ENCODE measurements around the gene E2F8. TPM values are rescaled to one million over a fixed set of nuclear protein-coding genes. Genes with fewer than 3 reads are reported as not detected.

E2F8 gene
- total RNA-seq, 1 experiment from 2014 or later: 17.7 TPM

DNA sequence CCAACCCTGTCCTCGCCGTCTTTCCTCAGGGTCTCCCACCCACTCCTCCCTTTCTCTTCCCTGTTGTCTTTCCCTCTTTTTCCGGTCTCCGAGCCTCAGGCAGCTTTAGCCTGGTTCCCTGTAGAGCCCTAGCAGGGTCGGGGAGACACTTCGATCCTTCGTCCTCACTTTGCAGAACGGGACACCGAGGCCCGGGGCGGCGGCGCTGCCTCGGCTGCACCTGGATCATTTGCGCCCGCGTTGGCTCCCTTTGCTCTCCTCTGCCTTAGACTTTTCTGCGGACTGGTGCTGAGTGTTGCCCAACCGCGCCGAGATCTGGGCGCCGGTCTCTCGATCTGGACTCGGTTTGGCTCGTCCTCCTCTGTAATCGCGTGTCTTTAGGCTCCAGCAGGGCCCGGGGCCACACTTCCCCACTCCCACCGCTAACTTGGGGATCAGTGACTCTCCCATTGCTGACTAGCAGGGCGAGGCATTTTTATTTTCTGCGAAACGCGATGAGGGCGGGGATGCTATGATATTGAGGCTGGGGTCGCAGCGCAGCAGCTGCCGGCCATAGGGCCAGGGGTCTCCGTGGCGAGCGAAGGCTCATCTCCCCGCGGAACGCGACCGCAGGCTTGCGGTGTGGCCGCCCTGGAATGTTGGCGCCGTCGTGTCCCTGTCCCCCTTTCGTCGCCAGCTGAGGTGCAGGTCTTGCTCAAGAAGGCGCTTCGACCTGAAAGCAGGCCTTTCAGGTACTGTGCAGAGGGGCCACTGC is 1.6 kb upstream of the E2F8 start:
- H3K27me3 ChIP-seq: no peaks in the 10 kb centered on the region
- H3K4me3 ChIP-seq: peak overlapping the region; percentile 94
- H3K27ac ChIP-seq: no peak overlapping the region; the same call in 1 of the 2 replicates
- DNase-seq: no peak
- no peaks in the 10 kb centered on the region for H3K36me3 ChIP-seq
- peaks cover 22% of the 10 kb centered on the region for H3K4me1 ChIP-seq
- no peaks in the 10 kb centered on the region for H3K9me3 ChIP-seq (replicated peaks)

DNA sequence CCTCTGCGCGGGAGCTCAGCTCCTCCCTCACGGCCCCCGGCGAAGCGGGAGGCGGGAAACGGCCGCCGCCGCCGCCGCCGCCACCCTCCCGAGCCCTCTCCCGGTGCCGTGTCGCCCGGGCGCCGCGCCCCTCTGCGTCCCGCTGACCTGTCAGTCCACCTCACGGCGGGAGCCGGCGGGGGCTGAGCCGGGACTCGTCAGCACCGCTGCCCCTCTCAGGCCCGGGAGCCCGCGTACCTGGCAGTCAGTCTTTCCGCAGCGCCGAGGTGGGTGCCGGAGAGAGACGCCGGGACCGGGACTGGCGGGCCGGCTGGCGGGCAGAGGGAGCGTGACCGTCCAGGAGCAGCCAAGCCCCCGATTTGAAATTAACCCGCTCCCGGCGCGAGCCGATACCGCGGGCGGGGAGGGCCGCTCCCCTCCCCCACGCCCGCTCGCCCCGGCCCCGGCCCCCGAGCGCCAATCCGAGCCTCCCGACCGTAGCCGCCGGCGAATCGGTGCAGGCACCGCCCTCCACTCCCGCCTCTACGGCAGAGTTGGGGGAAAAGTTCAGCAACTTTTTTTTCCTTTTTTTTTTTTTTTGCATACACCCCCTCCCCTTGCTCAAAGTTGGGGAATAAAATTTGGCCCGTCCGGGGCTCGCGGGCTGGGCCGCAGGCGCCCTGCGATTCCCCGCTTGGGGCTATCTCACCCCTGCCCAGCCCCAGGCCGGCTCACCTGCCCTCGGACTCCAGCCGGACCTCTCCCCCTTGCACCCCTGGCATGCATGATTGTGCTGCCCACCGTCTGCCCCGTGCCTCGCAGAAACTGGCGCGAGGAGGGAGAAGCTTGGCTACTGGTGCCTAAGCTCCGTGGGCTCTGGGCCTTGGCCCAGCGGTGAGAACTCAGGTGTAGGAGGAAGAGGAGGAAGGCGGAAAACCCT is 774 bp upstream of the E2F8 start:
- peak overlapping the region; percentile 94 for H3K27ac ChIP-seq
- no peaks in the 10 kb centered on the region for H3K9me3 ChIP-seq (replicated peaks)
- H3K36me3 ChIP-seq: no peaks in the 10 kb centered on the region; the same call in 1 of the 2 replicates
- DNase-seq: peak; percentile 69 to 70
- peak overlapping the region; percentile 94 for H3K4me3 ChIP-seq
- H3K27me3 ChIP-seq: no peaks in the 10 kb centered on the region
- H3K4me1 ChIP-seq: peaks cover 30% of the 10 kb centered on the region

DNA sequence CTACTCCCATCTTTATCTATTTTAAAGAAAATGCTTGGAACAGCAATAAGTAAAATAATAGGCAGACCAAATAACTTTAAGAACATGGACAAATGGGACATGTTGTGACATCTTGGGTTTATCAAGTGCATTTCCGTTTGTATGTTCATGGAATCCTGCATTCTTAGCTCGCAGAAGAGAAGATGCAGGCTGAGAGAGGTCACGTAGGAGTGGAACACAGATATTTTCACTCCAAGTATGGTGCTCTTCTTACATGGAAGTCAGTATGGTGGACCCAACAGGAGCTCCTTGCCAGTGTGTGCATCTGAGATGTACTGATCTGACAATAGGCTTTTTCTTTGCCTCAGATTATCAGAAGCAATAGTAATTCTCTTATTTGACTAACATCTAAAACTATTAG is 1.7 kb downstream of the E2F8 start:
- Histone ChIP-seq H3K36me3 (peaks cover 19% of the 10 kb centered on the region), H3K27ac (no peak overlapping the region), H3K9me3 (replicated peaks) (no peaks in the 10 kb centered on the region), H3K27me3 (no peaks in the 10 kb centered on the region), H3K4me3 (peak overlapping the region; percentile 94), H3K4me1 (peaks cover 30% of the 10 kb centered on the region)
- no peak for DNase-seq

DNA sequence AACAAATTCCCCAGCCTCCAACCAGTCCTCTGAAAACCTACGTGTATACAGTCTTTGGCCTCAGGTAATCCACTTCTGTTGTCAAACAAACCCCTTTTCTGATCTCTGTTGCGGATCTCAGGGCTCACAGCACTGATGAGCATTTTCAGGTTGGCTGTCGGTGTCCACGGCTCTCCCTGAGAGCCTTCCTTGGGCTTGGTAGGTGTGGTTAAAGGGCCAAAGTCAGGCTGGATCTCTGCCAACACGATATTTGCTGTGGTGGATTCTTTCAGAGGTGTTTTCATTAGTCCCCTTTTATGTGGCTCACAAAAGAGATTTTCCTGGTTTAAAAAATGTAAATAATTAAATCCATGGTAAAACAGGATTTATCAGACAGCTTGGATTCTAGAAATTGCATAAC is 2.9 kb downstream of the E2F8 start:
- no peaks in the 10 kb centered on the region for H3K27me3 ChIP-seq
- peaks cover 23% of the 10 kb centered on the region for H3K36me3 ChIP-seq
- H3K9me3 ChIP-seq (replicated peaks): no peaks in the 10 kb centered on the region
- peak; percentile 71 to 88 for DNase-seq
- H3K27ac ChIP-seq: peak overlapping the region; percentile 53
- peaks cover 30% of the 10 kb centered on the region for H3K4me1 ChIP-seq
- H3K4me3 ChIP-seq: peak overlapping the region; percentile 3

DNA sequence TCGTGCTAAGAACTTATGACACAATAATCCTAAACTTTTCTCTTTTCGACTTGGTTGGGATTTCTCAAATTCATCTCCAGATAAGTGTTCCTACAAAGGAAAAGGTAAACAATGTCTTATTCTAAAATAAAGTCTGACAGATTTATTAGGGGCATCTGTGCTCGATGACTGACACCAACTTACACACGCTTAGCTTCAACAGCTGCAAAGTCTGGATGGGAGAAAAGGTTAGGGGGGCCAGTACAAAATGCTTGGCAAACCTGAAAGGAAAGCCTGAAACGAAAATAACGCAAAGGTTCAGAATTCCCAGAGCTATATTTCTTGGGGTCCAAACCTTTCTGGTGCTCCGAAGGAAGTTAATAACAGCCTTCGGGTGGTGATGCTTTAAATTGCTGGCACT is 3.4 kb downstream of the E2F8 start:
- H3K4me1 ChIP-seq: peaks cover 30% of the 10 kb centered on the region
- H3K36me3 ChIP-seq: peaks cover 27% of the 10 kb centered on the region
- no peaks in the 10 kb centered on the region for H3K9me3 ChIP-seq (replicated peaks)
- H3K27me3 ChIP-seq: no peaks in the 10 kb centered on the region
- H3K4me3 ChIP-seq: peak overlapping the region; percentile 3
- DNase-seq: peak; percentile 41 to 67
- peak overlapping the region; percentile 53 for H3K27ac ChIP-seq

DNA sequence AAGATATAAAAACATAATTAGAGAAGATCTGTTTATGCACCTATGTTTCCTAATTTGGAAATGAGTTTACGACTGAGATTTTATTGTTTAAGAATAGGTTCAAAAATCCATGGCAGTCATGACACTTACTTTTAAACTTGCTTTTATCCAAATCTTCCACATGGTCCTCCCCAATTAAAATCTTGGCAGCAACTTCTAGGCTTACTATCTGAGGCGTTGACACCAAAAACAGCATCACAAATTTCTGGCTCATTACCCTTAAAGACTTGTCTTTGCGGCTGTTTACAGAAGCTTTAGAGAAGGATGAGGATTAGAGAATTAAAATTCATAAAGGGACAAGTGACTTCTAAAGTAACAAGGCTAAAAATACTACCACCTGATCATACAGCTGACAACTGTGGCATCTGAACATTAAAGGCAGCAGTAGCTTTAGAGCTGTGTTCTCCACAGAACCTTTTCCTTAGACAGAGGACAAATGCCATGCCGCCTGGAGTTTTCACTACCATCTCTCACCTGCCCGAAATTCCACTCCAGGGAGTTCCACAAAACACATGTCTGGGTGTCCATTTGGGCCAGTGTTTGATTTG is 6.4 kb downstream of the E2F8 start:
- Histone ChIP-seq H3K27ac (no peak overlapping the region), H3K4me3 (no peak overlapping the region), H3K9me3 (replicated peaks) (no peaks in the 10 kb centered on the region), H3K36me3 (peaks cover 56% of the 10 kb centered on the region), H3K4me1 (peaks cover 40% of the 10 kb centered on the region), H3K27me3 (no peaks in the 10 kb centered on the region)
- DNase-seq: no peak

DNA sequence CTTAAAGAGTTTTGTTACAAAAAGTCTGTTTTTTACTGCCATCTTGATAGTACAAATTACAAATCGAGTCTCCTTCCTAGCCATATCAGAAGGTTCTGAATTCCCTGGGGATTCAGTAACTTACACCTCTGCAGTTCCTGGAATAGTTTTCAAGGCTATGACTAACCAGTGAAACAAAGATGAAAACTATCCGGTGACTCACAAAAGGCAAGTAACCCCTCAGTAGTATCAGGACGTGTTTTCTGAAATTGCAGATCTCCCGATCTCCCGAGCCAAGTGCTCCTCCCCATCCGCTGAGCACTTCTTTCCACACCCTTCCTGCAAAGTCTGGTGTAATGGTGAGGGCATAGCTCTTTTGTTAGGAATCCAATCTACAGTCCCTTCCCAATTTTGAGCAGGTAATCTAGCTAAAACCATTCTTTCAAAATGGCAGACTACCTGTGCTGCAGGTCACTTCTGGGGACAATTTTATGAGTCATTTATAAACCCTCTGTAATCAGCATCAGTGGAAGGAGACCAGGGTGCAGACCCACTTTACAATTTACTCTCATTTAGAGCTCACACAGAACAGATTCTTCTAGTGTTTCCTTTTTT is 7.7 kb downstream of the E2F8 start:
- H3K36me3 ChIP-seq: peaks cover 66% of the 10 kb centered on the region
- H3K9me3 ChIP-seq (replicated peaks): no peaks in the 10 kb centered on the region
- no peaks in the 10 kb centered on the region for H3K27me3 ChIP-seq
- H3K27ac ChIP-seq: no peak overlapping the region
- no peak overlapping the region for H3K4me3 ChIP-seq
- H3K4me1 ChIP-seq: peaks cover 39% of the 10 kb centered on the region
- DNase-seq: no peak

DNA sequence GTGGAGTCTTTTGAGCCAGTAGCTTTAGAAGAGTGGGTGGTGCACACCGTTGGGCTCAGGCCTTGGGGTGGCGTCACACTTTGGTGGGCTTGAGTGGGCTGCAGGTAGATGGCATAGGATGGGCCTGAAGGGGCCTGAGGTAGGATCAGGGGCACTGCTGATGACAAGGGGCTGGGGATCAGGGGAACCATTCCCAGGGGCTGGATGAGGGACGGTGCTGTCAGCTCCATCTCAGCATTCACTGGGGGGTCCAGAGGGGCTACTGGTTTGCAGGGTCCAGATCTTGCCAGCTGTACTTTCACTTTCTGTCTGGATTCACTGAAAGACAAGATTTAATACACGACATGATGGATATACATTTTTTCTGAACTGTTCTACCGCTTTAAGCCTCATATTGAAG is 11.1 kb downstream of the E2F8 start:
- Histone ChIP-seq H3K27me3 (no peaks in the 10 kb centered on the region), H3K27ac (peak overlapping the region; percentile 80)

DNA sequence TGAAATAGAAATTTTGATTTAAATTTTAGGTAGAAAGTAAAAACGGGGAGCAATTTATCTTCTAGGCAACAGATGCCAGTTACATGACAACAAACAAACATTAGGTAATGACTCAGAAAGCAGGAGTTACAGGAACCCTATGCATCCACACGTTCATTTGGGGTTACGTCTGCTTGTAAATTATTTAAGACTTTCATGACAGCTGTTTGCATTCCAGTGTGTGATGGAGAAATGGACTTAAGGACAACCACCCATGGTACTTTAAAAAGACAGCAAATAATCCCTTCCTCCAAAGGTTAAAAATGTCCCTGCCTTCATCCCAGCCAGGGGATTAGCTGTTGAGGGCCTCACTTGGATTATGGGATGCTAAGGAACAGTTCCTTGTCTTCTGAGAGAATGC is 11.8 kb downstream of the E2F8 start:
- no peaks in the 10 kb centered on the region for H3K9me3 ChIP-seq (replicated peaks)
- H3K36me3 ChIP-seq: peaks cover 71% of the 10 kb centered on the region
- peak; percentile 46 to 73 for DNase-seq
- no peaks in the 10 kb centered on the region for H3K27me3 ChIP-seq
- H3K4me1 ChIP-seq: peaks cover 44% of the 10 kb centered on the region
- H3K4me3 ChIP-seq: no peak overlapping the region
- peak overlapping the region; percentile 80 for H3K27ac ChIP-seq

More for the DNA sequence above, 11.1 kb downstream of the E2F8 start:
- no peaks in the 10 kb centered on the region for H3K9me3 ChIP-seq (replicated peaks)
- peaks cover 70% of the 10 kb centered on the region for H3K36me3 ChIP-seq
- H3K4me3 ChIP-seq: no peak overlapping the region
- H3K4me1 ChIP-seq: peaks cover 39% of the 10 kb centered on the region
- DNase-seq: no peak

DNA sequence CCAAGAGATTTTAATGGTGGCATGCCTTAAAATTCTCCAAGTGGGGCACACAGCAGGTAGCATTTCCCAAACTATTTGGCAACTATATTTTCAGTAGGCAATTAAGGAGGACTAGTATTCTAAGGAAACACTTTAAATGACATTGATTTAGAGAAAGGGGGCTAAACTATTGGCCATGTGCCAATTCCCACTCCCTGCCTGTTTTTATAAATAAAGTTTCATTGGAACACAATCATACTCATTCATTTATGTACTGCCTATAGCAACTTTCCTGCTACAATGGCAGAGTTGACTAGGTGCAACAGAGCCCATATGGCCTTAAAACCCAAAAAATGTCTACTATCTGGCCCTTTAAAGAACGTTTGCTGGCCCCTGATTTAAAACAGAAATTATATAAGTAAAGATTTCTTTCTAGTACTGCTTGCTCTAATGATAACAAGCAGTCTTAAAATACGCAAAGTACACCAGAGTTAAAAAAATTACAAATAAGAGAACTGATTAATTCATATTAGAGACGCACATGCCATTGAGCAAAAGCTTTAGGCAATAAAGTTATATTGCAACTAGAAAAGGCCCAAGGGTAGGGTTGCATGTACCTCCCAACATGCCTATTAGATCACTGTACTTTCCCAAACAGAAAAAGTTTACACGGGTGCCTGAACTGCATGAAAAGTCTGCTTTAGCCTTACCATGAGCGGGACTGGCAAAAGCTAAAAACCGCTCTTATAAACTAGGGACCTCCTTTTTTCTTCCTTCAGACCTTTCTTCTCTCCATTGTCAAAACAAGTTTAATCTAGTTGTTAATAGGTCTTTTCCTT is 14.2 kb downstream of the E2F8 start:
- Histone ChIP-seq H3K36me3 (peaks cover 70% of the 10 kb centered on the region), H3K4me3 (no peak overlapping the region), H3K9me3 (replicated peaks) (no peaks in the 10 kb centered on the region), H3K27me3 (no peaks in the 10 kb centered on the region), H3K4me1 (peaks cover 44% of the 10 kb centered on the region), H3K27ac (no peak overlapping the region)
- DNase-seq: no peak

DNA sequence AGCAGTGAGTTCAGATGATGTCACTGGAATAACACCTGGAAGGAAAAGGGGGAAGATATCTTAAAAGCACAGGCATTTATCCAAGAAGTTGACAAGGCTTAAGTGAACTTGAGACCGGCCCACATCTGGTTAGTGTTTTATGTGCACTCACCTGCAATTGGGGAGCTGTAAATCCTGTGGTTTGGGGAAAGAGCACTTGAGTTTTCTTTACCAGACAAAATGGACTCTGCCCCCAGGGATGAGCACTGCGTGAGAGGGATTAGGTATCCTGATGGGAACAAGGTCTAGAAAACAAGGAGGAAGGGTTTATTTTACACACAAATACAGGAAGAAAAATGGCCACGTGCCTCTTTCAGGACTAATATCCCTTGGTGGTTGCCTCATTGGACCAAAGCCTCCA is 15.2 kb downstream of the E2F8 start:
- H3K36me3 ChIP-seq: peaks cover 62% of the 10 kb centered on the region
- H3K9me3 ChIP-seq (replicated peaks): no peaks in the 10 kb centered on the region
- H3K4me3 ChIP-seq: no peak overlapping the region
- no peaks in the 10 kb centered on the region for H3K27me3 ChIP-seq
- peaks cover 44% of the 10 kb centered on the region for H3K4me1 ChIP-seq
- DNase-seq: no peak
- H3K27ac ChIP-seq: peak overlapping the region; percentile 6; the same call in 1 of the 2 replicates

DNA sequence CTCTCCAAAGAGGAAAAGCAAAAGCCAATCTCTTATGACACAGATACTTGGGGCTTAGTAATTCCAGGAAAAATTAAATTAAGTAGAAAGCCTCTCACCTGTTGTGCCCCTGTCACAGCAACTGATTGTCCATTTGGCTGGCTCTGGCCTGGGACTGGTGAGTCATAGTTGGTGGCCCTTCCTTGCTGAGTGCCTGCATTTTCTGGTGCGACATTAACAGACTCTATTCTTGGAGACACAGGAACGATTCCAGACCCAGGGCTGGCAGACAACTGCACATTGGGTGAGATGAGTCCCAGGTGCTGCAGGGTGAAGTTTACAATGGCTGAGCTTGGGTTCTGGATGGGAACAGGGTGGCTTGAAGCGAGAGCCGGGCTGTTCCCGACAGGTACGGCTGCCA is 15.6 kb downstream of the E2F8 start:
- no peaks in the 10 kb centered on the region for H3K9me3 ChIP-seq (replicated peaks)
- no peaks in the 10 kb centered on the region for H3K27me3 ChIP-seq
- H3K27ac ChIP-seq: peak overlapping the region; percentile 9; the same call in 1 of the 2 replicates
- peaks cover 40% of the 10 kb centered on the region for H3K4me1 ChIP-seq
- H3K36me3 ChIP-seq: peaks cover 57% of the 10 kb centered on the region
- DNase-seq: peak; percentile 38 to 64
- no peak overlapping the region for H3K4me3 ChIP-seq

DNA sequence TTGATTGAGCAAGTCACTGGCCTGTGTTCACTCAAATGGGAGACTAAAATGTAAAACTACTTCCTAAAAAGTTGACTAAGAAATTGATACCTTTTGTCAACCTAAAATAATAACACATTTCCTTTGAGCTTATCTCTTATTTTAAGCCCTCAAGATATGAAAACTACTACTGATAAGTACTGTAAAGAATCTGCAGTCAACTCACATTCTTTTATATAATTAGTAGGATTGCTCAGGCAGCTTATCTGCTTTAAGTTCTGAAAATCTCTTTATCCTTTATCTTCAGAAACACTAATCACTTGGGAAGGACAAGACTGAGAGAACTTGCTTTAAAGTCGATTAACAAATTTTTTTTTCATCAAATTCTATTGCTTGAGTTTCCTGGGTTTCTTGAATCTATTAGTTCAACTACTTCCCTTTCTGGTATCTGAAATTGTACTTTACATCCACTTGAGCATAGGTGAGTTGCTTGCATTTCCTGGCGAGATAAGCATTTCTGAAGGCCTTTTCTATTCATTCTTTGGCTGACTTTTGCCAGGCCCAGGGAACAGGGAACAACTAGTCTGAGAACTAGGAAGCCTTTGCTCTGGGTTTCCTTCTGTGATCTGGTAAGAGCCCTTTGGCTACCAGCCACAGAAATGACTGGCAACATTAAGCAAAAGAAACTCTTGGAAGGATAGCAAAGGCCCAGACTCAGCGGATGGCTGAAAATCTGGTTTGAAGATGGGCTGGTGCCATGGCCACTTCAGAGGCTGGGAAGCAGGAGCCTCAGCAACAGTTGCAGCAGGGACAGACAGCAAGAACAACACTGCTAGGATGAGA is 19.6 kb downstream of the E2F8 start:
- H3K4me1 ChIP-seq: peaks cover 46% of the 10 kb centered on the region
- H3K9me3 ChIP-seq (replicated peaks): no peaks in the 10 kb centered on the region; the same call in 1 of the 2 replicates
- no peak overlapping the region for H3K4me3 ChIP-seq
- no peaks in the 10 kb centered on the region for H3K27me3 ChIP-seq
- H3K27ac ChIP-seq: no peak overlapping the region
- peaks cover 30% of the 10 kb centered on the region for H3K36me3 ChIP-seq
- no peak for DNase-seq
